Frontal cortex (tissue), 4 donors: Measurements from ENCODE around the gene YKT6. TPM values are rescaled to one million over a fixed set of nuclear protein-coding genes. Genes with fewer than 3 reads are reported as not detected.

Experiments used
- DNase-seq, 2 donors: peaks; one replicate each; pipeline ENCODE4 v3.0.0; 2012; ENCODE audit warnings: low spot score in 2 of 2
- FAIRE-seq: peaks from 2 replicates; lab custom pipeline; 2012; peaks lifted over from hg19 to GRCh38; lab: Jason Lieb, UNC
- total RNA-seq: library from RNA; depleted of rRNA; stranded (reverse); fragments of >200 nt; gene quantifications from one replicate; pipeline ENCODE4 v1.2.3, GENCODE V29; 2014
- donor health status: control.
- donor health status: control.
- donor health status: control.

The YKT6 gene
- total RNA-seq, 1 donor from 2014 or later: 53.0 TPM

DNA sequence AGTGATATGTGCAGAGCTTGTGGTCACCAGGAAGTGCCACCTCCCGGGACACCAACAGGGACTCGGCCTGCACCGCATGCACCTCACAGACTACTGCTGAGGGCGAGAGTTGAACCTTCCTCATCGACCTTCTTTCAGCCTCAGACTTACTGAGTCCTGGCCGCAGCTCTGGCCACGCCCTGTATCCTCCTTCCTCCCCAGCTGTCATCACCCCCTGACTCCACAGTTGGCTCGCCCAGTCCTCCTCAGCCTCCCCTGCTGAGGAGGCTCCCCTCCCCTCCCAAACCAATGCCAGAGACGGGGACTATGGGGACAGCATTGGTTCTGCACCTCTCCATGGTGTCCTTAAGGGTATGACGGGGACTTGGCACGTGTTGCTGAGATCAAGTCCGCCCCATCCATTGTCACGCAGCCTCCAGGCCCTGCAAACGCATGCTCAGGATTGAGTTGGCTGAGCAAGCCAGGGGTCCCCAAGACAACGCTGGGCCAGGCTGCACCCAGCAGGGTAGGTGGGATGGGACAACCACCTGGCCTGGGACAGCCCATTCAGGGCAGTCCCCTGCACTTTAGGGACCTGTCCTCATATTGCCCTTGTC, 49.0 kb downstream of the YKT6 start:
- no peak for FAIRE-seq
- no peak for DNase-seq

DNA sequence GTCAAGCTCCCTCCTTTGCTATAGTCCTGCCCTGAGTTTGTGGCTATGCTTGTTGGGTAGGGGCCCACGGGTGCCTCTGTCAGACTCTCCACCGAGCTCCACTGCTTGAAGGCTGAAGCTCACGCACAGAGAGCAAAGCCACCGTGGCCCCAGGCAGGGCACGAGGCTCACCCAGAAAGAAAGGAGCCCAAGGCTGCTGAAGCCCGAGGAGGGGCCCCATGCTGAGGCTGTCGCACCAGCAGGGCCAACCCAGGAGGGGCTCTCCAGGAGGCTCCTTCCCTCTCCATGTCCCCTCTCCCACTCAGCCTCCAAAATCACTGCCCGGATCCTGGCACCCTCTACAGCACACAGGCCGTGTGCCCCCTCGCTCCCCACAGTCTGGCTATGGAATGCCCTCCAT, 50.5 kb downstream of the YKT6 start:
- FAIRE-seq: no peak
- DNase-seq: no peak

DNA sequence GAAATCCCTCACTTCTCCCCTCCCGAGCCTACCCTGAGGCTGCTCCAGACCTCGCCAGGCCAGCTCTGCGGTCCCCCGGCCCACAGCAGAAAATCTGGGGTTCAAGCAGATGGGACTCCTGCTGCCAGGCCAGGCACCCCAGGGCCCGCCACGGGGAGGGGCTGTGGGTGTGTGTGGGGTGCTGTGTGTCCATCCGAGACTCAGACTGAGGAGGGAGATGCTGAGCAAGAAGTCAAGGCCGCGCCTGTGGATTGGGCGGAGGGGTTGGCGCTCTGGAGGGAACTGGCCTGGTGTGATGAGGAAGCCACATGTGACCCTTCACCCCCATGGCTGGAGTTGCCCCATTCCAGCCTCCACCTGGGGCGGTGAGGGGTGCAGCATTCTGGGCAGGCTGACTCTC, 51.1 kb downstream of the YKT6 start:
- no peak for FAIRE-seq

DNA sequence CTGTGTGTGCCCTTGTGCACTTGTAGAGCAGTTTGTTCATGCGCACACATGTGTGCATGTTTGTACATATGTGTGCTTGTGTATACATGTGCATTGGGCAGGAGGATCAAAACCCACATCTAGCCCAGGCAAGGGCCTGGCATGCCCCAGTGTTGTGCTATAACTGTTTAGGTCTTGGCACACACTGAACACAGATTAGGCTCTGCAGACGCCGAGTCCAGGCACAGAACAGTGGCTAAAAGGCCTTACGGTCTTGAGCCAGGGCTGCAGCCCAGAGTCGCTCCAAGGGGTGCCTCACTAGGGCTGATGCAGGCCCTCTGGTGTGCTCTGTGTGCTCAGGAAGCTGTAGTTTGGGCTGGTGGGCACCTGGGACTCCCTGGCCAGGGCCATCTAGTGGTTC, 55.7 kb downstream of the YKT6 start:
- no peak for FAIRE-seq
- DNase-seq: no peak

More for the DNA sequence above, 51.1 kb downstream of the YKT6 start:
- DNase-seq: no peak

DNA sequence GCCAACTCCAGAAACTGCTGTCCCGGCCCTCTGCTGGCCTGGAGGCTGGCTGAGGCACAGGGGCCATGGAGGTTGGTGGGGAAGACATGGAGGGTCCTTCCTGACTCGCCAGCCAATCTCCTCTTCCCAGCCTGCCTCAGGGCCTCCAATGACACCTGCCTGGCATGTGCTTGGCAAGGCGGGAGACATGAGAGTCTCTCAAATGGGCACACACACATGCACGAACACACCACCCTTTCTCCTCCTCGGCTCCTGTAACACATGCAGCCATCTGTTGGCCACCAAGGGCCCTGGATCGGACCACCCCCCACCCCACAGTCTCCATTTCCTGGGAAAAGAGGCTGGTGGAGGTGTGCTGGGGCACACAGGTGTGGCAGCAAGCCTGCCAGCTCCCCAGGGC, 56.4 kb downstream of the YKT6 start:
- FAIRE-seq (no peak), DNase-seq (no peak)

DNA sequence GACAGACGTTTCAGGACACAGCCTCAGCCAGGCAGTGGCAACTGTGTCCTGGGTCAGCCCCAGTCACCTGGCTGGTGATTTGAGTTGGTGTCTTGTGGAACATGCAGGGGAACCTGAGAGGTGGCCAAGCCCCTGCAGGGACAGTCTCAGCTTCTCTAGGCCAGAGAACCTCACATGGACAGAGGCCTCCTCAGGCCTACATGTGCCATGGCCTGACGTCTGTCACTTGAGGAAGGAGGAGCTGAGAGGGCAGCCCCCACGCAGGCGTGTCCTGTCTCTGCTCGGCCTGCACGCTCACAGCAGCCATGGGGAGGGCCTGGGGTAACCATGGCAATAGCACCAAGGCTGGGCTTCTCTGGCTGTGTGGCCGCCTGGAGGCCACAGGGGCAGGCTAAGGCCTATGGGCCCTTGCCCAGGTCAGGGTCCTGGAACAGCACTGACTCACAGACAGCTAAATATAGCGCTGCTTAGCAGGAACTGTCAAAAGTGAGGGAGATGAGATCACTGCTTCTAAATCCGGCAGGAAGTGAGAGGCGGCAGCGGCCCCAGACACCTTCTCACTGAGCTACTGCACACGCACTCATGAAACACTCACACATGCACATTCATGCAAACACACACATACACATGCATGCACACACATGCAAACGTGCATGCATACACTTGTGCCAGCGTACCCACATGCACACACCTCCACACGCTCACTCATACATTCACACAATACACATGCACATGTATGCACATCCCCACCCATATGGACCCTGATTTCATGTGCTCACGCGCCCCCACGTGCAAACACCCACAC, 57.0 kb downstream of the YKT6 start:
- DNase-seq (peak in 1 of 2 donors; percentile 69), FAIRE-seq (no peak)

DNA sequence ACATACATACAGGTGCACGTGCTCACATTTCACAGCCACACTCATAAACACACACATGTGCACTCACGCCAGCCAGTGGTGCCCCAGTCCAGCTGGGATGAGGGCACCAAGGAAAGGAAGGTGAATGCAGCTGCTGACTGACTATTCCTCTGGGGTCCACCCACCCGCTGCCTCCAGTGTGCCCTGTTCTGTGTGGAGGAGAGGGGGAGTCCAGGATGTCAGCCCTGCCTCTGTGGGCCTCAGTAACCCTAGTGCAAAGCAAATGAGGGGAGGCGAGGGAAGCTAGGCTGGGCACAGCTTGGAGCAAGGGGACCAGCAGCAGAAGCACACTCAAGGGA, 57.6 kb downstream of the YKT6 start:
- FAIRE-seq (no peak), DNase-seq (no peak)

DNA sequence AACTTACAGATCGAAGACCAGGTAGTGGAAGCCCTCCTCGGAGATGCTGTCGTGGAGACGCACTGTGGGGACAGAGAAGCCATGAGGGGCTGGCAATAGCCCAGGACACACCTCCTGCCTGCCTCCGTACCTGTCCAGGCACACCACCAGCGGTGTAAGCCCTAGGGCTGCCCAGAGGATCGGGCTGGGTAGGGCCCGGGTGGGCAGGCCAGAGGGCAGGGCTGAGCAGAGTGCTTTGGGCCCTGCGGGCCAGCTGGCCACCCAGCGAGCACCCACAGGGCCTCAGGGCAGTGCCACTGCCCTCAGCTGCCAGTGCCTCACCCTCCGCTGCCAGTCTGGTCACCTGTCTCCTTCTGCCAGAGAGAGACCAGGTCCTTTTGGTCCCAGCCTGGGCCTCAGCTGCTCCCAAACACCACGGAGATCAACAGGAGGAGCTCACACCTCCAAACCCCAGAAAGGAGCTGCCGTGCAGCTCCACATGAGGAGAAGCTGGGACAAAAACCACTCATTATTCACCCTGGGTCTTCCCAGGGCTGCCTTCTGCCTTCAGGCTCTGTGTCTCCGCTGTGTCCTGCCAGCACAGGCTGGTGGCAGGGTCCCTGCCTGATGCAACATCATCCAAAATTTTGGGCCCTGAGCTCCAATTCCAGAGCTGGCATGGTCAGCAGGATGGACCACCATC, 58.2 kb downstream of the YKT6 start:
- FAIRE-seq (no peak), DNase-seq (no peak)

DNA sequence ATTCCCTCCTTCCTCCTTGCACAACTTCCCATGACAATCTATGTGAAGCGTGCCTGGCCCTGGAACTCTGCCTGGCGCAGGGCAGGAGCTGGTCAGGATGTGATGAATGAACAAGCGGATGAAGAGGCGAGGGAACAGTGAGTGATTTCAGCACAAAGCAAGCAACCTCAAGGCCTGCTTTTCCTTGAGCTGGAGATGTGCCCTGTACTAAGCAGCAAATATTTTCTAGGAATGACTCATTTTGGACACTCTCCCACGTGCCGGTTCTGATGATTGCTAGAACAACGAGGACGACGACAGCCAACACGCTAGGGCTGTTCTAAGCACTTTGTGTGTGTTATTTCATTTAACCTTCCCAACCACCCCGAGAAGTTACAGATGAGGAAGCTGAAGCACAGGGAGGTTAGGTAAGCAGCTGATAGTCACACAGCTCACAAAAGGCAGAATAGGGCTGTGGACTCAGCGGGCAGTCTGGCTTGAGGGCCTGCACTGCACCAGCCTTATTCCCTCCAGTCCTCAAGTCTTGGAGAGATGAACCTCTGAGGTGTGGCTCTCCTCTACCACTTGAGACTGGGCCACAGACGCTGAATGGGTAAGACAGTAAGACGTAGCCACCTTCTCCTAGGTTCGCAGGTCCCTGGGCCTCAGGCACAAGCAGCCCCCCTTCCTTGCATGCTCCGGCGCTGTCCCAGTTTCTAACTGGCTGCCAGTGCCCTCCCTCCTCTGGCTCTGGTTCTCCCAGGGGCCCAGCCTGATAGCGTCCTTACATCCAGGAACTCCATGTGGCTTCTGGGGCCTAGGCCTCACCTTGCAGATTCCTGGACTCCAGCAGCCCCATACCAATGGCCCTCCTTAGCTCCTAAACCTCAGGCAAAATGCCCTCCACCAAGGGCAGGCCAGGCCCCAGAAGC, 59.0 kb downstream of the YKT6 start:
- FAIRE-seq (no peak), DNase-seq (no peak)

DNA sequence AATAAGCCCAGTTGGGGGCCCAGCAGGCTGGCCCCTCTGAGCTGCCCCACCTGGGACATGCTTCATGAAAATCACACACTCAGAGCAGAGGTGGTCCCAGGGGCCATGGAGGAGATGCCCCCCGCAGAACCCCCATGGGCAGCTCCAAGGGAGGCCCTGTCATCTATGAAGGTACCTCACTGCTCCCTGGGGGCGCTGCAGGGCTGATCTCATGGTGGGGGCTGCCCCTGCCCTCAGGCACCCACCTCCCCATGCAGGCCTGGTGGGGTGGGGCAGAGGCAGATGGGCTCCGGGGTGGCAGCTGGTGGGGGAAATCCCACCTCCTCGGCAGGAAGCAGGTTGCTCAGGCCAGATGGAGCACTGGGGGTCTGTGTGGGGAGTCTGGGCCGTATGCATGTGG, 60.5 kb downstream of the YKT6 start:
- FAIRE-seq: no peak
- DNase-seq: no peak

DNA sequence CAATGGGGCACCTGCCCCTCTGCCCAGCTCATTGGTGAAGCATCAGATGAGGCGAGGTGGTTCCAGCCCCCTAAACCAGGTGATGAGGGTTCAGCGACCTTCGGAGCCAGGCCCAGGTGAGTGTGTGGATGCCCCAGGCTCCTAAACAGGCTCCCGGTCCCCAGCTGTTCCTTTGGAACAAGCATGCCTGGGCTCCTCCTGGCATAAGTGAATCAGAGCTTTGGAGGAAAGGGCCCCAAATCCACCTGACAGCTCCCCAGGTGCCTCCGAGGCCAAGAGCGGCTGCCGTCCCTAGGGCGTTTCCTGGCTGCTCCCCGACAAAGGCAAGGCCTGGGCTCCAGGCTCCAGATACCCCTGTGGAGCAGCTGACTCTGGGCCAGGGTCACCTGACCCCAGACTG, 61.3 kb downstream of the YKT6 start:
- FAIRE-seq (no peak), DNase-seq (no peak)

DNA sequence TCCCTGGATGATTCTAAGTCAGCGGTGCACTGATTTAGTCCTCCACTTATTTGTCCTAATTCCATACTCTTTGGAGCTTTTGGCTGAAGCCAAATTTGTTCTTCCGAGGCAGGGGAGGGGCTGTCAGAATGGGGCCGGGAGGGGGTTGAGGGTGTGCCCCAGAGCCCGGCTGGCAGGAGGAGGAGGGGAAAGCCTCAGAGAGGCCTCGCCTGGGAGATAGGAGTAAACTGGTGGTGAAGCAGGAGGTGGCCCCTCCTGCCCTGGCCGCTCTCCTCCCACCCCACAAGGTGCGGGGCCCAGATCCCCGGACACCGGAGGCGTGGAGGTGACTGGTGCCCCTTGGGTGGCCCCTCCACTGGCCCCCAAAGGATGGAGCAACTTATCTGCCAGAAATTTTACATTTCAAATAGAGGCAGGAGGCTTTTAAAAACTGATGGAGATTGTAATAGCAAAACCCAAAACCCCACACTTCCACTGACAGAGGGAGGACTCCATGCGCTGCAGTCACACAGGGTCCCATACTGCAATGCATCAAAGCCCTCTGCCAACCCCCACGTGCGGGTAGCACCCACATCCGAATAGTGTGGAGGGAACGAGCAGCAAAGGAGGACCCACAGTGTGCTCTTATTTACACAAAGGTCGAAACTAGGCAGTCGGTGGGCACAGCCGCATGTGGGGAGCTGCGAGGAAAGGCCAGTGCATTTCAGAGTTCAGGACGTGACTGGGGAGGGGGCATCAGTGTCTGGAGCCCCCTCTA, 62.7 kb downstream of the YKT6 start:
- FAIRE-seq (no peak), DNase-seq (no peak)

Other genes starting within 250 kb of the YKT6 start
- gene SPDYE1, start 203.1 kb upstream of the YKT6 start, total RNA-seq: not detected
- 48.1 TPM for gene DBNL, start 156.3 kb upstream of the YKT6 start, total RNA-seq
- gene PGAM2, start 135.4 kb upstream of the YKT6 start, total RNA-seq: 4.5 TPM
- gene POLM, start 118.4 kb upstream of the YKT6 start, total RNA-seq: 3.7 TPM
- 4.1 TPM for gene AEBP1, start 96.6 kb upstream of the YKT6 start, total RNA-seq
- 46.1 TPM for gene POLD2, start 77.4 kb upstream of the YKT6 start, total RNA-seq
- gene MYL7, start 59.6 kb upstream of the YKT6 start, total RNA-seq: 1.6 TPM
- 6.5 TPM for gene GCK, start 11.5 kb upstream of the YKT6 start, total RNA-seq
- 99.5 TPM for gene CAMK2B, start 124.6 kb downstream of the YKT6 start, total RNA-seq